Posterior cingulate gyrus (tissue), 11 donors: ENCODE results near the gene LDB2.
A peak's percentile ranks its signal among the peaks of the same experiment; 100 is the strongest.

Experiments
- DNase-seq, 10 donors: peaks; one replicate each; pipeline versions ENCODE4 v3.0.0 to v3.0.0-alpha.2; 2020 to 2021; ENCODE audit warnings: mixed read lengths in 3 of 10
- intact Hi-C: fragments of 100-400 bp; cut with DNase I; formaldehyde crosslinking; loops from one replicate; pipeline ENCODE4 v1.15.1; 2023

The LDB2 gene

DNA sequence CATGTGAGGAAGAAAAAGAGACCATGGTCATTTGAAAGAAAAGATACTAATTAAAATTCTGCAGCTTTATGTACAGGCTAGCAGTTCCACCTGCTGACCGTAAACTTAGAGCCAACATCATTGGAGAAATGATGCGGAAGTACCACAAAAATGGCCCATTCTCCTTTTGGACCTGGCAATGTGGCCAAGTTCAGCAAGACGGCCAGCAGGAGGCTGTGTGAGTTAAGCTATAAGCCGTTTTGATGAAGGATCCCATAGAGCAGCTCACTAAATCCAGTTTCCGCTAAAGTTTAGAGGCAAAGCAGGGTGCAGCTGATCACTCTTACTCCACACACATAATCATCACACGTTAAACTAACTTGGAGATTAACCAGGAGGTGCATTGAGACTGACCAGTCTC, 133.8 kb downstream of the LDB2 start:
- intact Hi-C loops: no loop called here
- peak in 1 of 10 donors; percentile 38 for DNase-seq

DNA sequence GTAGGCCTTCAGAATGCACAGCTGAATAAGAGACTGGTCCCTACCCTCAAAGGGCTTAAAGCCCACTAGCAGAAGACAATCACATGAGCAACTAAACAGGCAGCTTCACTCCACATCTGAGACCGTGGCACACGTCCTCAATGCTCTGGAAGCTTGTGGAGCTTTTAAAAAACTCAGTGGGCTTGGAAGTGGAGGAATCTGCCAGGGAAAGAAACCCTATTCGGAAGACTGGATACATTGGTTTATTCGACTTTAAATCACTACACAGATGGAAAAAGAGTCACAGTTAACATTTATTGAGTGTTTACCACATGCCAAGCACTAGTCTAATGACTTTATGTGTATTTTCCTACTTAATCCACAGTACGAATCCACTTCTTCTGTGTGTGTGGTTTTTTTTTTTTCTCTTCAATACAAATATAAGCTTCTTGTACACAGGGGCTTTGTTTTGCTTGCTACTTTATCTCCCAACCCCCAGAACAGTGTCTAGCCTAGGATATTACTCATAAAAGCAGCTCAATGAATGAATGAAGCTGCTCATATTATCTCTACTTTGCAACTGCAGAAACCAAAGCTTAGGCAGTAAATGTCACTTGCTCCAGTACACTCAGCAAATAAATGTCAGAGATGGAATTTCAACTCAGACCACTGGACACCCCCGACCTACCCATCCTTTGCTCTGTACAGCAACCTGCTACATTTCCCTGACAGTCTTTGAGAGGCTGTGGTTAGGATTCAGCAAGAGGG, 137.7 kb downstream of the LDB2 start:
- intact Hi-C loops: no loop called here

DNA sequence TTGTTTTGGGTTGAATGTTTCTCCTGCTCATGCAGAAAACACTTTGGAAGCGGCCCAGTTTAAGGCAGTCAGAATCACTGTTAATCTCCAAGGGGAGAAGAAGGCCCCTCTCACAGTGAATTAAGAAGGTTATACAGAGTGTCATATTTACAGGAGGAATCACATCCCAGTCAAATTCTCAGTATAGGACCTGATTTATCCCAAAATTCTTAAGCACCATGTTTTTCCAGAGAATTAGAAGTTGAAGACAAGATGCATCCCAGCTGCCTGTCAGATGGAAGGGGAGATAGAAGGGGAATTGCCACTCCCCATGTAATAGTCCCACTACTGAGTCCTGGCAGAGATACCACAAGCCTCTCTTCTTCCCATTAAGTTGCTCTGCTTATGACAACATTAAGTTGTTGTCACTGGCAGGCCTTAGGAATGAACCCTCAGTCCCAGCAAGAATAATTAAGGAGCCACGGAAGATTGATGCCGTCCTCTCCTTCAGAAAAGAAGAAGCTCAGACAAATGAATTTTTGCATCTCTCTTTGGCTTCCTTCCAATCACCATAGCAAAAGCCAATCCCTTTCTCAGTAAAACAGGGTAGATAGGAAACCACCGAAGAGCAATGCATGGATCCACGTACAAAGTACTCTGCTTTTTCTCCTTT, 138.4 kb downstream of the LDB2 start:
- intact Hi-C loops: loop anchor here (10.0 kb wide), 1 partner anchor 245 kb away; no protein-coding TSS in a partner anchor
- no peak for DNase-seq

More for the DNA sequence above, 137.7 kb downstream of the LDB2 start:
- no peak for DNase-seq

DNA sequence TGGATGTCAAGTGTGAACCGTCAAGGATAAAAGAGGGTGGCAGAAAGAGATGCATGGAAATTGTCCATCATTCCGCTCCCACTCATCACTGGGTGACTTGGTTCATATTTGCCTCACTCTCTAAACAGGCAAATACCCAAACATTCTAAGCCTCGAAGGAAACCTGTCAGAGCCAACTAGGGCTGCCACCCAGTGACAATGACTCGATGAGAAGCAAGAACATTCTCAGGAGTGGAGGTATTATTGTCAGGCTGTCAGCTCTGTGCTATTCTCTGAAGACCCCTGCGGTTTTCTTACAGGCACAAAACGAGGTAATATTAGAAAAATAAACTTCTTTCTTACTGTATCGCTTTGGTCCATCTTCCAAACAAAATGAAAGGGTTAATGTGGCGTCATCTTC, 139.6 kb downstream of the LDB2 start:
- DNase-seq: no peak
- intact Hi-C loops: loop anchor here (10.0 kb wide), 1 partner anchor 244 kb away; no protein-coding TSS in a partner anchor

DNA sequence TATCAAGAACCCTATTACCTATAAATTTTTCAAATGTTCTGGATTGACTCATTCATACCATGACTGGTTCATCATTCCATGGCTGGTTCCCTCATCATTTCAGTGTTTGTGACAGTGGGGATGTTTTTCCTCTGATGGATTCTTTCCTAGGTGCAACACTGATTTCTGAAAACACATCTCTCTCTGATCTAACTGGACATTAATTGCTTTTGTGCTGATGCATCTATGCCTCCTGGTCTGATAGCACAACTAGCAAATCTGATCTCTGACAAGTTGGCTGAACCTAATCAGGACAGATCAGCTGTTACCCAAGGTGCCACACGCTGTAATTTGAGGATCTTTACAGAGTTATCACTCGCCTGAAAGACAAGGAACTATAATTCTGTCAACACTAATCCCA, 140.2 kb downstream of the LDB2 start:
- no peak for DNase-seq
- intact Hi-C loops: loop anchor here (10.0 kb wide), 1 partner anchor 243 kb away; no protein-coding TSS in a partner anchor

DNA sequence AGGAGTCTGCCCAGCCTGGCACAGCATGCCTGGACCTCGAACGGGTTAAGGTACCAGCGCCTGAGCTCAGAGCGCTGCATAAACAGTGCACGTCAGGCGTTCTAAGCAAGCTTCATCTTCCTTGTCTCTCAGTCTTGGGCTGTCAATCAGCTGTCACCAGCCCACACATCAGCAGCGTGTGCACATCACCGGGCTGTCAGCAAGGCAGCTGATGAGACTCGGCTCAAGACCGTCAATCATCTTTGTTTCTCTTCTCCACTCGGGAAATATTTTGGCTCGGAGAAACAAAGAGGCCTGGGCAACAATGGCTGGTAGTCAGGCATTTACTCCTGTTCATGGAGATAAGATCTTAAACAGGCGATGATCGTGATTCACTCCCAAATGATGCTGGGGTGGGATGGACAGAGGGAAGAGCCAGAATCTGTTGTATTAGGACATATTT, 141.3 kb downstream of the LDB2 start:
- DNase-seq: peak in 3 of 10 donors; percentile 16 to 85 (median 26)
- intact Hi-C loops: loop anchor here (10.0 kb wide), 1 partner anchor 242 kb away; no protein-coding TSS in a partner anchor

DNA sequence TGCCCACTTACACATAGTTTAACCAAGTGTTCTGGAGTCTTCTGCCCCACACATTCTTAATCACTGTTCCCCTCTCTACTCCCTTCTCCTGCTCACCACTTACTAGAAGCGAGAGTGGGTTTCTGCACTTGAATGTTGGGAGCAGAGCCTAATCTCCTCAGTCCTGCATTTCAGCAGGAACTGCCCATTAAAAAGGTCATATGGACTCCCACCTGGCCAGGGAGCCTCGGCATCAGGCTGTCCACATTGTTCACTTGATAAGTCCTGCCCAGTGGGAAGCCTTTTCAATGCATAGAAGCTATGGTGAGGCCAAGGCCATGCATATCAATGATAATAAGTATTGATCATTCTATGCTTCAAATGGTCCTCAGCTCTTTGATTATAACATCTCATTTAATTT, 144.3 kb downstream of the LDB2 start:
- intact Hi-C loops: loop anchor here (10.0 kb wide), 1 partner anchor 239 kb away; no protein-coding TSS in a partner anchor
- DNase-seq: no peak

DNA sequence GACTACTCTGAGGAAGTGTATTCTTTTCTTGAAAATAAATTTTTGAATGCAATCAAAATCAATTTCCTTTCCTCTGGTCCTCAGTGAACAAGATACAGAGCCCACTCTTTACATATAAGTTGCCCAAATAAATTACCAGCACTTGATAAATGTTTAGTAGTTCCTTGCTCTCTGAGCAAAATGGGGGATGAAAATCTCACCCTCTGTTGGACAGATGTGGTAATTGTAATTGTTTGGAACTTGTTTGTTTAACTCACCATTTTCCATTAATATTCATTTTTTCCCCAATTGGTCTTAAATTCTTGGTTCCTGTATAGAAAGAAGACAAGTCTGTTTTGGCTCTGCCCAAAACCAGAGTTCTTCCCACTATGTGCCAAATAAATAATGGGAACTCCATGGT, 146.3 kb downstream of the LDB2 start:
- no peak for DNase-seq
- intact Hi-C loops: loop anchor here (10.0 kb wide), 1 partner anchor 237 kb away; no protein-coding TSS in a partner anchor

DNA sequence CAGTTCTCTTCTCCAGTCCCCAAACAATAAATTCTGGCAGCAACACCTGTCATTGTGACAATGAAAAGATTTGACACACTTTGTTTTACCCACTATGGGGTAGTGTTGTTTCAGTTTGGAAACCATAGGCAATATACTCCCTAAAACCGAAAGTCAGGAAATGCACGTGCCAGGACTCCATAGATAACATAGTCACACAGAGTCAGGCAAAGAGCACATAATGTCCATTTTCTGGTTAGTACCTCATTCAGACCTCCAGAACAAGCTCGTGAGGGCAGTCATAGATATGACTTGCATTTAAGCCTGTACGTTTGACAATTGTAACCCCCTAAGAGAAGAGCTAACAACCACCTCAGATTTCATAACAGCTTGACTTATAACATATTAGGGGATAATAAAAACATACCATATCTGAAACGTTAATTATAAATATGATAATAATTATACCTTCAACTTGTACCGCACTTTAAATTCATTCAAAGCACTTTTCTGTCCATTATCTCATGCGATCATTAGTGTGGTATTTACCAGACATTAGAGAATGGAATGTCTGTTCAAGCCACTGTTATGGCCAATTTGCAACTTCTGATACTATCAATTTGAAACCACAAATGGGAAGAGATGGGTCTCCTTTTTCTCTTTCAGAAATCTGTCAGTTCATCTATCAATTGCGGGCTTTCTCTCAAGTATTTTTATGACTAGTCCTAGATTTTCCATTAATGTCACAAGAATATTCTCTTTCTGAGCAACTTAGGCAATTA, 147.4 kb downstream of the LDB2 start:
- DNase-seq: no peak
- intact Hi-C loops: loop anchor here (10.0 kb wide), 1 partner anchor 236 kb away; no protein-coding TSS in a partner anchor

DNA sequence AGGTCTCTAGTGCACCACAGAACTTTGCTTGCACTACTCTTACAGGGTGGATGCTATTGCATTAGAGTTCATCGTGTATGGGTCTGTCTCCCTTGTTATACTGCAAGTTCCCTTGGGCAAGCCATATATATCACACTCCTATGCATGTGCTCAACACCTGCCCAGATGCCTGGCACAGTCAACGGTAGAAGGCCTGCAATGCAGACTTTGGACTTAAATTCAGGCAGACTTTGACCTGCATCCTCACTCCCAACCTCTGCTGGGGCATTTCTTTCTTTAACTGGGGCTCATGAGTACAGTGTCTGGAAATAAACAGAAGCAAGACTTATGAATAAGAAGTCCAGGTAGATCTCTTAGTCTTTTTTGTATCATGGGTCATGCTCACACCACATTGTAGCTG, 148.2 kb downstream of the LDB2 start:
- intact Hi-C loops: loop anchor here (10.0 kb wide), 1 partner anchor 235 kb away; no protein-coding TSS in a partner anchor
- no peak for DNase-seq

DNA sequence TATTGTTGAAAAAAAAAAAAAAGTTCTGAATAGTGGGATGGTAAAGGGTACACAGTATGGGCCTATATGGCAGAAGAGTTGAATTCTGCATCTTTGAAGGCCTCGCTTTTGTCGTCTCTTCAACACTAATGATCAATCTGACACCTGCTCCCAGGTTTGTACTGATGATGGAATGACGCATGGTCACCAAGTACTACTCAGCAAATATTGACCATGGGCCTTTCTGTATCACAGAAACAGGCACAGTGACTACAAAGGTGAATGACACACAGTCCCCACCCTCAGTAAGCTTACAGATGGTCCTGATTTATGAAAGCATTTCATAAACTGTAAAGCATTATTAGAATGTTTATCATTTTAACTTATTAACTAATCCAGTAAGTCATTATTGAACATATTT, 152.6 kb downstream of the LDB2 start:
- no peak for DNase-seq
- intact Hi-C loops: no loop called here

DNA sequence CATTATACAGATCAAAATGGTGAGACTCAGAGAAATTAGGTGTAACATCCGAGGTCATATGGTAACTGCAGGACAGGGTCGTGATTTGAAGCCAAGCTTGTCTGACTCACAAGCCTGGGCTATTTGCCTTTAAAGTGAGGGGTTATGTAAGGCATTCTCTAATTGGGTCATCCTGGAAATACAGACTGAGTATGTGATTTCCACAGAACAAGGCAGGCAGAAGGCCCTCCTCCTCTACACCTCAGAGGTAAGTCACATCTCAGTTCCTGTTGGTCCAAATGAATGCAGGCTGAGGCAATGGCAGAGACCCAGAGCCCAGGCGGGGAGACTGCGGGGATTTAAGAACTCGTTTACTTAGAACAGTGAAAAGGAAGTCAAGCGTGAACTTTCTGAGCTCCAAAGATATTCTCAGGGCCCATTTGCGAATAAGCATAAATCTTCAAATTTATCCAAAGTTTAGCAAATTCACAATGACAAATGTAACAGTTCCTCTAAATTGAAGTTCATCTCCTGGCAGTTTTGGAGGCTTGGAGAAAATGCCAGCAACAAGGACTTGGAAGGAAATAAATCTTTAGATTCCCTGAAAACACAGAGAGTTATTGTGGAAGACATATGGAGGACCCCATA, 153.3 kb downstream of the LDB2 start:
- peak in 3 of 10 donors; percentile 23 to 81 (median 80) for DNase-seq
- intact Hi-C loops: no loop called here

DNA sequence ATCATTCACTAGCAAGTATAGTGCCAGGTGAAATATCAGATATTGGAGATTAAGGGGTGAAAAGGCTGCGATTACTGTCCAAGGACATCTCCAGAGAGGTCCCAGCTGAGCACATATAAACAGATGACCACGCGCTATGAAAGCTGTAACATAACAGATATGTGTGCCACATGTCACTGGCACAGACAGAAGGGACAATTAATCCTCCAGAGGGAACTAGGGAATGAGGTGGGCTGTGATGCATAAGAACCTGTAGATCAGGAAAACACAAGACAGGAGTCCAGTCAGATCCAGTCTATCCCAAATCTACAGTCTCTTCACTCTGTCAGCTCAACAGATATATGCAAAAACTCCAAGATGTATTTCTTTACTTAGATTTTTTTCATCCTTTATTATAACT, 157.2 kb downstream of the LDB2 start:
- no peak for DNase-seq
- intact Hi-C loops: no loop called here

DNA sequence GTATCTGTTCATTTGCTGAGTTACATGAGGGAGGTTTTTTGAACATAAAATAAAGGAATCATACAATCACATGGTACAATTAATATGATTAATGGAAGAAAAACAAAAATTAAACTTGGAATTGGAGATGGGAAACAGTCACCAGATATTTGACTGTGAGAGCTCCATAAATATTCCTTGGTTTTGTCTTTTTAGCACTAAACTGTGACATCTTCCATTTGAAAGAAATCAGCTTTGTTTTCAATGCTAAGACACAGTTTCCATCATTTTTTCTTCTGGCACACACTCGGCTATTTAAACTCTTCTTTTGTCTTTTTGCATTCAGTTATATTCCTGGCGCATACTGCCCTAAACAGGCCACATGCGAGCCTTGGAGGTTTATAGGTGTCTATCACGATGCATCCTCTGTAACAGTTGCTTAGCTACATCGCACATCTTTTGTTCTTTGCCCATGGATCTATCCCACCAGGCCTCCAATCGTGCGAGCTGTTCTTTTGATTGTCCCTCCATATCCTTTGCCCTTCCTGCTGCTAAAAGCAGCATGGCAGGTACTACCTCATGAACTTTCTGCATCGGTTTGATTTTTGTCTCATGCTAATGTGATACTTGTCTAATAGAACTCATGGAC, 158.3 kb downstream of the LDB2 start:
- DNase-seq: no peak
- intact Hi-C loops: no loop called here

DNA sequence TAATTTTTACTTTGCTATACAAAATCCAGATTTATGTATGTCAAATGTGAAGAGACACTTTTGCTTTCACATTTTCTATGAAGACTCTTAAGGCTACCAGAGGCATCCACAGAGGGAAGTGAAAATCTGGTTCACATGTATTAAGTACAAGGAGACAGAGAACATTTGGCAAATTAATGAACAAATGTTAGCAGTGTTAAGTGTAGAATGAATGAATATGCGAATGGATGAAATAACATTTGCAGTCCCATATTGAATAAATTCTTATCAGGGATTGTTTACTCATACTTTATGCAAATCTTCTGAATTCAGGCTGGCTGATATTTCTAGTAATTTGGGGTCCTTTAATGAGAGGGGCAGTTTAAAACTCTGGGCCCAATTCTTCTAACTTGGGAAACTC, 159.9 kb downstream of the LDB2 start:
- DNase-seq: no peak
- intact Hi-C loops: no loop called here

DNA sequence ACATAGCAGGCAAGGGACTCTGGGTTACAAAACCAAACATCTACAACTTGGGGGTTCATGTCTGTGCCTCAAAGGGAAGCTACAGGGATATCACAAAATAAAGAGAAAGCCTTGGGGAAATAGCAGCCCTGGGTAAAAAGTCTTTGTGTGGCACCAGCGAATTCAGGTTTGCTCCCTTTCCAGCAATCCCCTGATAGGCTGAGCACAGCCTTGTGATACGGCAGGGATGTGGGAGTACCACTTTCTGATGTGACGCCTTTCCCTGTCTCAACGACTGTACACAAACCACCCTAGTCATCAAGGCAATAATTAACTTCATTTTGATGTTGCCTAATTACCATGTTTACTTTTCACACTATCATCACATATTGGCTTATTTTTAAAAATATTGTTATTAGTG, 164.9 kb downstream of the LDB2 start:
- intact Hi-C loops: no loop called here
- DNase-seq: peak in 2 of 10 donors; percentile 28 to 87

DNA sequence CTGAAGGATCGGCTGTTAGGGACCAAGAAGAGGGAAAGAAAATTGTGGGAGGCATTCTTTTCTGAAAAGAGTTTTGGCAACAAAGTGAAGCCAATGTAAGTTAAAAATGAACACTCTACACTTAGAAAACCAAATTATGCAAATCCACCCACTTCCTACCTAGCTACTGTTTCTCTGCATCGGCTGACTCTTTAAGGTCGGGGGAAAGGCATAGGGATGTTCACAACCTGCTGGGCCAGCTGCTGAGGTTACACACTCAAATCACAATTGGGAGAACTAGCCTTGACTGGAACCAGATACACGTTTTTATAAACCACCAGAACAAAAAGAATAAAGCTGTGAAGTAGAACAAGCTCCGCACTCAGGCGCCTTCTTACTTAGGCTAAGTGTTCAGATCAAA, 165.7 kb downstream of the LDB2 start:
- intact Hi-C loops: no loop called here

DNA sequence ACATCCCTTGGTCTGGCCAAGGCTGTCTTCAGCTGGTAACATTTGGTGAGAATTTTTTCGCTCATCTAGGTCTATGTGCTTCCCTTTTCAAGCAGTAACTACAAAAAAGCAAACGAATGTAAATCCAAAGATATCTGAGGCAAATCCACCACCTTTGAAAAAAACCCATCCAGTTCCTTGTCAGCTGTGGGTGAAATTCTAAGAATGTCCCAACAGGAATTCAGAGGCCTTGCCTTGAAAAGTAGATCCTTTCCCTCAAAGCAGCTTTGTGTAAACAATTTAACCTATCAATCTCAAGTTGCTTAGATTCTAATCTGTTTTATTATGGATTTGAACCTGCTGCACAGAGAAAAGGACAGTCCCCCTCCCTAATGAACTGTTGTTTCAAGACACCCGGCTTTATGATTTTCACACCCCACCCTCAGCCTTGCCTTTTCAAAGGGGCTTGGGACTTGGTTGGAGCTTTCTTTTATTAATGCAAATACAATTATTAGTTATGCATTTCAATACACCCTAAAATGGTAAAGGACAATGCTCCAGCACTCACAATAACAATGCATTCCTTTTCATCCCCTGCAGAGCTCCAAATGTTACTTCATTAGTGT, 166.6 kb downstream of the LDB2 start:
- intact Hi-C loops: no loop called here
- no peak for DNase-seq

More for the DNA sequence above, 165.7 kb downstream of the LDB2 start:
- DNase-seq: no peak

DNA sequence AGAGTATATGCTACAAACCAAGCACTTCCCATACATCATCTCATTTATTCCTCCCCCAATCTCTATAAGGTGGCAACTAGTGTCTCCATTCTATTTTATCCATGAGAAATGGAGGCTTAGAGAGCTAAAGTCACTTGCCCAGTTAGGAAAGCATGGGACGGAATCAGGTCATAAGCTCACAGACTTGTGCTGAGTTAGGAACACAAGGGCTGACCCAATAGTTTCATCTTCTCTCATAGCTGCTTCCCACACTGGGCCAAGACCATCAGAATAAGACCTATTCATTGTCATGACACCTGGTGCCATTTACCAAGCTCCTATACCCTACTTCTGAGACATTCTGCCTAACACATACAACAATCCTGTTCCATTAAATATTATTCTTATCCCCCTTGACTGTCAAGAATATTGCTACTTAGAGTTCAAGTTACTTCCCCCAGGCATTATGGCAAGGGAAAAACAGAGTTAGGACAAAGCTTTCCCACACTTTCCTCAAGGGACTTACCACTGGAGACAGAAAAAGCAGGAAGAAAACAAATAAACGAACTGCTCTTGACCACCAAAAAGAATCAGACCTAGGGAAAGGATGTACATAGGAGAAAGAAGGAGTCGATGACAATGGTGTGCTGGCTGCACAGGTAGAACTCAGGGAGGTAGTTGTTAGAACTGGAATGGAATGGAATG, 167.8 kb downstream of the LDB2 start:
- no peak for DNase-seq
- intact Hi-C loops: no loop called here
